Heart right ventricle (tissue), 16 donors: ENCODE data around the gene KCNJ6. TPM values are rescaled to one million over a fixed set of nuclear protein-coding genes. Genes with fewer than 3 reads are reported as not detected.

Source experiments
- ATAC-seq, 8 donors: fragments of 200-7000 bp; cut with Tn5 transposase; one replicate each; pipeline ENCODE4 v1.9.1; 2020; ENCODE audit warnings: mild to moderate bottlenecking in 8 of 8, moderate library complexity in 8 of 8, moderate number of reproducible peaks in 1 of 8
- DNase-seq, 2 donors: peaks; one replicate each; pipeline ENCODE4 v3.0.0-alpha.2; 2020
- H3K27ac ChIP-seq, 10 donors: fragments of 200-600 bp; sonication (generic) in 2 of 10; one replicate each; pipeline versions ENCODE4 v1.5.0 to v1.8.0; 2020 to 2022; ENCODE audit warnings: mild to moderate bottlenecking in 3 of 10
- H3K27me3 ChIP-seq, 7 donors: fragments of 200-600 bp; one replicate each; pipeline ENCODE4 v1.8.0; 2021 to 2022; ENCODE audit warnings: mild to moderate bottlenecking in 2 of 7
- H3K36me3 ChIP-seq, 9 donors: fragments of 200-600 bp; sonication (generic) in 1 of 9; one replicate each; pipeline versions ENCODE4 v1.5.0 to v1.8.0; 2020 to 2022; ENCODE audit warnings: mild to moderate bottlenecking in 2 of 9
- H3K4me1 ChIP-seq, 9 donors: fragments of 200-600 bp; sonication (generic) in 1 of 9; one replicate each; pipeline versions ENCODE4 v1.5.0 to v1.8.0; 2020 to 2022; ENCODE audit warnings: mild to moderate bottlenecking in 4 of 9
- H3K4me3 ChIP-seq, 10 donors: fragments of 200-600 bp; sonication (generic) in 2 of 10; one replicate each; pipeline versions ENCODE4 v1.5.0 to v1.8.0; 2020 to 2022; ENCODE audit warnings: mild to moderate bottlenecking in 7 of 10, moderate library complexity in 2 of 10
- H3K9me3 ChIP-seq, 11 donors: fragments of 200-600 bp in 10 of 11; sonication (generic) in 2 of 11; one replicate each; pipeline versions ENCODE4 v1.5.0 to v1.8.0; 2013 to 2022; ENCODE audit warnings: mild to moderate bottlenecking in 2 of 11, control low read depth in 1 of 11, moderate library complexity in 1 of 11
- WGBS, 2 donors: extraction: QIAGEN DNeasy Blood & Tissue Kit; methylation state at CpG; one replicate each; pipeline ENCODE4 v1.1.7; 2013; ENCODE audit warnings: inconsistent platforms in 1 of 2; 5-methylcytosine and 5-hydroxymethylcytosine counted together
- intact Hi-C, 10 donors: fragments of 100-400 bp; cut with DNase I; formaldehyde crosslinking; loops; one replicate each; pipeline versions ENCODE4 v1.11.1 to v1.14.2; 2022
- polyA plus RNA-seq, 2 donors: library from polyadenylated mRNA; stranded (reverse); fragments of 200-250 nt; gene quantifications; one replicate each; pipeline ENCODE4 v1.2.3, GENCODE V29; 2013
- total RNA-seq, 10 donors: library from RNA; stranded (reverse); fragmentation: NEBNext Ultra II Directional in 3 of 10; extraction: Animal tissue kit (Norgen Biotek cat#: 25700) in 3 of 10; gene quantifications; one replicate each; pipeline versions ENCODE4 v1.2.1 to v1.2.4, GENCODE V29; 2021 to 2023
- TF ChIP-seq, protein P1 (sequence below), 9 donors: fragments of 200-600 bp; sonication (generic) in 2 of 9; IDR thresholded peaks; one replicate each; pipeline versions ENCODE4 v1.5.0 to v1.8.0; 2021 to 2022; ENCODE audit warnings: antibody characterized with exemption in 9 of 9, mild to moderate bottlenecking in 5 of 9, moderate library complexity in 1 of 9
- donor health status: Arrhythmogenic right ventricular cardiomyopathy.
- donor health status: ischemic (EF 13 %, LVEDD 7.1; RV severe dilation, severe dysfunction).
- donor health status: healthy with polysubstance abuse.
- donor health status: DM: no; HTN: yes; CAD: no.
- donor health status: DM: no; HTN: no; CAD: no.
- donor health status: ischemic (EF 25% LVEDD 6.9; RV normal size, moderate dysfunction).
- donor health status: ischemic (EF 25% LVEDD 5.7; RV mildly dilated, moderate dysfunction).
- donor health status: healthy.
- donor health status: DM: yes; HTN: yes; CAD: no.
- donor health status: Ischemic cardiomyopathy.
- donor health status: ischemic (EF 35%, LVEDD 5.7; RV mildly dilated, moderate dysfunction).
- donor health status: nonischemic (EF 11% LVEDD 7.7; RV severe dilation, severe dysfunction).
- donor health status: DM: yes; HTN: yes; CAD: no.
- donor health status: PGD.
- donor health status: ischemic (EF 29% LVEDD 5.4; RV normal size, mild dysfunction).
- donor health status: nonischemic (EF 23%, LVEDD 6.1; RV moderate dilation, normal function).

The KCNJ6 gene
- total and polyA plus RNA-seq, 12 donors, result not detected

GRCh38 chr21:37683396-37684114 lies 232.7 kb downstream of the KCNJ6 start:
- no peaks in the 10 kb centered on the region for H3K27me3 ChIP-seq
- no peak overlapping the region for H3K27ac ChIP-seq
- TF ChIP-seq, protein P1, sequence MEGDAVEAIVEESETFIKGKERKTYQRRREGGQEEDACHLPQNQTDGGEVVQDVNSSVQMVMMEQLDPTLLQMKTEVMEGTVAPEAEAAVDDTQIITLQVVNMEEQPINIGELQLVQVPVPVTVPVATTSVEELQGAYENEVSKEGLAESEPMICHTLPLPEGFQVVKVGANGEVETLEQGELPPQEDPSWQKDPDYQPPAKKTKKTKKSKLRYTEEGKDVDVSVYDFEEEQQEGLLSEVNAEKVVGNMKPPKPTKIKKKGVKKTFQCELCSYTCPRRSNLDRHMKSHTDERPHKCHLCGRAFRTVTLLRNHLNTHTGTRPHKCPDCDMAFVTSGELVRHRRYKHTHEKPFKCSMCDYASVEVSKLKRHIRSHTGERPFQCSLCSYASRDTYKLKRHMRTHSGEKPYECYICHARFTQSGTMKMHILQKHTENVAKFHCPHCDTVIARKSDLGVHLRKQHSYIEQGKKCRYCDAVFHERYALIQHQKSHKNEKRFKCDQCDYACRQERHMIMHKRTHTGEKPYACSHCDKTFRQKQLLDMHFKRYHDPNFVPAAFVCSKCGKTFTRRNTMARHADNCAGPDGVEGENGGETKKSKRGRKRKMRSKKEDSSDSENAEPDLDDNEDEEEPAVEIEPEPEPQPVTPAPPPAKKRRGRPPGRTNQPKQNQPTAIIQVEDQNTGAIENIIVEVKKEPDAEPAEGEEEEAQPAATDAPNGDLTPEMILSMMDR (IDR thresholded peaks at IDR 0.05), result no peak
- H3K4me3 ChIP-seq, result no peak overlapping the region
- H3K4me1 ChIP-seq, result no peaks in the 10 kb centered on the region
- WGBS, 2 donors, result 48 to 54% methylated on average over 8 of the region's 8 CpGs
- H3K36me3 ChIP-seq, result no peaks in the 10 kb centered on the region
- no peak for DNase-seq
- intact Hi-C loops, result no loop called here
- peaks cover 0 to 9% (median 0%) of the 10 kb centered on the region in 11 donors for H3K9me3 ChIP-seq
- no peak for ATAC-seq

- WGBS, 2 donors, result 57 to 59% methylated on average over 6 of the region's 6 CpGs
- H3K27me3 ChIP-seq, result no peaks in the 10 kb centered on the region
These were observed 233.3 kb downstream of the KCNJ6 start for GRCh38 chr21:37682966-37683365.

DNA sequence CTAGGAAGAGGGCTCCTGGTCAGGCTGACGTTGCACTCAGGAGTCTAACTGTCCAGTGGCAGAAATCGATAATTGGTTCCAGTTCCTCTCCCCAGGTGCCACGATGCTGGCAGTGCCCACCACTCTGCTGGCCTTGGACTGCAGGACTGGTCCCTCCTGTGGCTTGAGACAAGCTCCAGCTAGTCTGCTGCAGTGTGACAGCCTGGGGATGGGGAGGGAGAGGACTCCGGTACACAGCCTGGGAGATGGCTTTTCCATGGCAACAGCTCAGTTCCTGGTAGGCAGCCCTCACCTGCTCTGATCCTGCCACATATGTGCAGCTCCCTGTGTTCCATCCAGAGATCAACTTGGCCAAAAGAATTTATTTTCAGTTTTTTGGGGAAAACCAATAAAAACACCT lies 239.3 kb downstream of the KCNJ6 start:
- no peak overlapping the region for H3K4me3 ChIP-seq
- H3K27me3 ChIP-seq, result peaks cover 0 to 27% (median 19%) of the 10 kb centered on the region in 7 donors
- no peaks in the 10 kb centered on the region for H3K36me3 ChIP-seq
- 89 to 90% methylated on average over 4 of the region's 4 CpGs for WGBS, 2 donors
- TF ChIP-seq, protein P1 (IDR thresholded peaks at IDR 0.05), result no peak
- H3K4me1 ChIP-seq, result peaks cover 0 to 8% (median 0%) of the 10 kb centered on the region in 9 donors
- DNase-seq (no peak), ATAC-seq (no peak)
- intact Hi-C loops, result loop anchor here in 4 of 10 donors (10.0 kb wide), 2 partner anchors 448 to 678 kb away; no protein-coding TSS in a partner anchor
- no peak overlapping the region for H3K27ac ChIP-seq
- H3K9me3 ChIP-seq, result peaks cover 0 to 10% (median 0%) of the 10 kb centered on the region in 11 donors

More at GRCh38 chr21:37682966-37683365, 233.3 kb downstream of the KCNJ6 start:
- Histone ChIP-seq H3K27ac (no peak overlapping the region), H3K36me3 (no peaks in the 10 kb centered on the region), H3K9me3 (peaks cover 0 to 10% (median 0%) of the 10 kb centered on the region in 11 donors), H3K4me3 (no peak overlapping the region), H3K4me1 (no peaks in the 10 kb centered on the region)
- intact Hi-C loops, result no loop called here
- ATAC-seq (no peak), DNase-seq (no peak)
- TF ChIP-seq, protein P1 (IDR thresholded peaks at IDR 0.05), result no peak

- H3K27ac ChIP-seq, result no peak overlapping the region
- 16% methylated on average over 35 of the region's 35 CpGs for WGBS, 2 donors
- H3K36me3 ChIP-seq, result no peaks in the 10 kb centered on the region
- H3K9me3 ChIP-seq, result peaks cover 0 to 10% (median 0%) of the 10 kb centered on the region in 11 donors
- DNase-seq, result peak; percentile 48 to 65
- H3K4me3 ChIP-seq, result peak overlapping the region in 3 of 10 donors; percentile 10 to 30 (median 26)
- TF ChIP-seq, protein P1 (IDR thresholded peaks at IDR 0.05), result peak; percentile 86 to 98 (median 96)
- intact Hi-C loops, result loop anchor here in 5 of 10 donors (2.0 to 10.0 kb wide), 3 partner anchors 449 to 681 kb away; no protein-coding TSS in a partner anchor
- ATAC-seq, result peak; percentile 70 to 88 (median 76)
- H3K27me3 ChIP-seq, result peaks cover 0 to 32% (median 19%) of the 10 kb centered on the region in 7 donors
- peaks cover 0 to 13% (median 0%) of the 10 kb centered on the region in 9 donors for H3K4me1 ChIP-seq
These were observed 241.0 kb downstream of the KCNJ6 start for GRCh38 chr21:37675202-37675801.
